ENCODE measurements around the gene TATDN2.

- TF ChIP-seq CTCF (IDR thresholded peaks at IDR 0.05; ENCODE audit: borderline replicate concordance, extremely low read depth, low read length, poor library complexity, severe bottlenecking) (no peak), EZH2 (IDR thresholded peaks at IDR 0.05; ENCODE audit: borderline replicate concordance, low read depth, low read length, severe bottlenecking) (no peak)
These were observed 42.7 kb upstream of the TATDN2 start for GRCh38 chr3:10205451-10206165.
